CD14-positive monocyte (primary cell): ENCODE results near the gene DAZAP1. TPM values are rescaled to one million over a fixed set of nuclear protein-coding genes. Genes with fewer than 3 reads are reported as not detected.

ENCODE experiments used
- DNase-seq, 3 donors: peaks; one replicate each; pipeline ENCODE4 v3.0.0-alpha.2; 2011 to 2022
- H2AFZ ChIP-seq: 2 replicates; pipeline ENCODE4 v1.6.0; 2012; ENCODE audit warnings: mild to moderate bottlenecking, low read depth, low read length, inconsistent platforms; ENCODE audit not compliant: insufficient read depth, poor library complexity, severe bottlenecking
- H3K27ac ChIP-seq, 2 donors: 1 replicate in 1 of 2; 2 replicates in 1 of 2; pipeline ENCODE4 v1.5.1; 2012 to 2013; ENCODE audit warnings: low read length in 2 of 2, control low read depth in 1 of 2, inconsistent platforms in 1 of 2, low read depth in 1 of 2, mild to moderate bottlenecking in 1 of 2
- H3K27me3 ChIP-seq, 2 donors: one replicate each; pipeline versions ENCODE4 v1.6.0 to v1.6.1; 2011 to 2013; ENCODE audit warnings: low read length in 2 of 2; ENCODE audit not compliant: control insufficient read depth in 2 of 2, insufficient read depth in 2 of 2
- H3K36me3 ChIP-seq, 2 donors: replicated peaks in 1 of 2; 1 replicate in 1 of 2; 2 replicates in 1 of 2; pipeline versions ENCODE4 v1.5.1 to v1.6.1; 2012 to 2013; ENCODE audit warnings: low read length in 2 of 2, control low read depth in 1 of 2, inconsistent platforms in 1 of 2, mild to moderate bottlenecking in 1 of 2; ENCODE audit not compliant: insufficient read depth in 2 of 2, control insufficient read depth in 1 of 2
- H3K4me1 ChIP-seq, 2 donors: 1 replicate in 1 of 2; 2 replicates in 1 of 2; pipeline versions ENCODE4 v1.5.1 to v1.6.1; 2012 to 2013; ENCODE audit warnings: low read length in 2 of 2, control low read depth in 1 of 2, inconsistent platforms in 1 of 2, mild to moderate bottlenecking in 1 of 2, moderate library complexity in 1 of 2; ENCODE audit not compliant: insufficient read depth in 2 of 2, control insufficient read depth in 1 of 2
- H3K4me2 ChIP-seq: replicated peaks from 2 replicates; pipeline ENCODE3; 2012; ENCODE audit warnings: low read length, moderate library complexity, mild to moderate bottlenecking; ENCODE audit not compliant: poor library complexity, severe bottlenecking; ENCODE audit errors: extremely low read depth
- H3K4me3 ChIP-seq, 3 experiments: fragments of 200-600 bp in 1 of 3; sonication (generic) in 1 of 3; replicated peaks in 1 of 3; 1 replicate in 2 of 3; 2 replicates in 1 of 3; pipeline ENCODE4 v1.5.1; 2011 to 2013; ENCODE audit warnings: low read length in 3 of 3, mild to moderate bottlenecking in 3 of 3, control low read depth in 2 of 3, low read depth in 2 of 3, inconsistent platforms in 1 of 3, moderate library complexity in 1 of 3
- H3K79me2 ChIP-seq: 2 replicates; pipeline ENCODE4 v1.6.0; 2012; ENCODE audit warnings: mild to moderate bottlenecking, control low read depth, inconsistent platforms, low read length, moderate library complexity; ENCODE audit not compliant: insufficient read depth
- H3K9ac ChIP-seq: 2 replicates; pipeline ENCODE4 v1.6.0; 2017; ENCODE audit warnings: low read length, mild to moderate bottlenecking; ENCODE audit not compliant: insufficient read depth, poor library complexity, severe bottlenecking
- H3K9me3 ChIP-seq, 2 donors: replicated peaks in 1 of 2; 1 replicate in 1 of 2; 2 replicates in 1 of 2; pipeline versions ENCODE4 v1.5.1 to v1.6.1; 2012 to 2013; ENCODE audit warnings: low read length in 2 of 2, control low read depth in 1 of 2; ENCODE audit not compliant: control insufficient read depth in 1 of 2, insufficient read depth in 1 of 2
- H4K20me1 ChIP-seq: 2 replicates; pipeline ENCODE4 v1.6.0; 2012; ENCODE audit warnings: mild to moderate bottlenecking, low read length, control low read depth, moderate library complexity; ENCODE audit not compliant: insufficient read depth
- H3K27ac Mint-ChIP-seq, 7 donors: one replicate each; pipeline ENCODE4 v1.8.0; 2020; ENCODE audit warnings: mild to moderate bottlenecking in 7 of 7, mixed read lengths in 7 of 7, moderate library complexity in 6 of 7, inconsistent platforms in 2 of 7
- H3K27me3 Mint-ChIP-seq, 3 donors: one replicate each; pipeline ENCODE4 v1.8.0; 2021 to 2022; ENCODE audit warnings: low read depth in 3 of 3, mild to moderate bottlenecking in 3 of 3, mixed read lengths in 3 of 3, moderate library complexity in 3 of 3, inconsistent platforms in 1 of 3
- H3K36me3 Mint-ChIP-seq, 2 donors: one replicate each; pipeline ENCODE4 v1.8.0; 2020; ENCODE audit warnings: mixed read lengths in 2 of 2, inconsistent platforms in 1 of 2, mild to moderate bottlenecking in 1 of 2
- H3K4me1 Mint-ChIP-seq: one replicate; pipeline ENCODE4 v1.8.0; 2020; ENCODE audit warnings: mild to moderate bottlenecking, mixed read lengths
- H3K4me3 Mint-ChIP-seq, 2 donors: one replicate each; pipeline ENCODE4 v1.8.0; 2020; ENCODE audit warnings: mild to moderate bottlenecking in 2 of 2, mixed read lengths in 2 of 2, moderate library complexity in 1 of 2
- H3K9me3 Mint-ChIP-seq, 7 donors: one replicate each; pipeline ENCODE4 v1.8.0; 2020 to 2022; ENCODE audit warnings: mixed read lengths in 7 of 7, mild to moderate bottlenecking in 6 of 7, moderate library complexity in 6 of 7, inconsistent platforms in 2 of 7
- WGBS: methylation state at CpG from one replicate; pipeline ENCODE4 v1.1.5; 2013; ENCODE audit warnings: missing lambda C conversion rate; ENCODE audit not compliant: insufficient coverage; 5-methylcytosine and 5-hydroxymethylcytosine counted together
- intact Hi-C, 2 donors: fragments of 100-400 bp; cut with micrococcal nuclease; formaldehyde crosslinking; loops; one replicate each; pipeline versions ENCODE4 v1.15.0 to v1.15.1; 2023
- polyA plus RNA-seq, 3 donors: library from polyadenylated mRNA; depleted of rRNA in 1 of 3; unstranded in 2 of 3; stranded (reverse) in 1 of 3; fragments of 300-500 nt in 2 of 3; fragments of >200 nt in 1 of 3; fragmentation: Illumina TruSeq in 2 of 3; gene quantifications; 1 replicate in 2 of 3; 2 replicates in 1 of 3; pipeline ENCODE4 v1.2.3, GENCODE V29; 2012 to 2021
- TF ChIP-seq, protein P1 (sequence below): fragments of 200-600 bp; IDR thresholded peaks from one replicate; pipeline ENCODE4 v1.8.0; 2022; ENCODE audit warnings: antibody characterized with exemption, mild to moderate bottlenecking

DAZAP1 gene
- polyA plus RNA-seq, 3 donors, result 3.3 to 57.1 (median 4.2) TPM

DNA sequence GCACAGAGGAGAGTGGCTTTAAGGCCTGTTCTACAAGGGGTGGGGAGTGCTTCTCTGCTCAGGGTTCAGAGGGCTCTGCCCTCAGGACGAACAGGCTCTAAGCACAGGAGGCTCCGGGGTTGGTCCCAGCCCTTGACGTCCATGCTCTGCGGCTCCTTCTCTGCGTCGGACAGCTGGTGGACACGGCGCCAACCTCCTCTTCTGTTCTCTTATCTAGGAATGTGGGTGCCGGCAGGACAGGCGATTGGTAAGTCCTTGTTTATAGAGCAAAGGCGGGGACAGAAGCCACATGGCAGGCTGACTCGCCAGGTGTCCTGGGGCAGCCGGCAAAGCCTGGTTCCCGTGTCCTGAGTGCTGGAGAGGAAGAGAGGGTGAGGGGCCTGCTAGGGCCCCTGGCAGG, 22.4 kb downstream of the DAZAP1 start:
- Histone ChIP-seq H3K27ac (no peak overlapping the region), H3K9ac (no peak overlapping the region), H3K27me3 (no peaks in the 10 kb centered on the region), H2AFZ (no peak overlapping the region), H3K36me3 (peaks cover 84 to 97% of the 10 kb centered on the region in 2 donors), H3K4me2 (no peak overlapping the region), H3K4me3 (no peak overlapping the region), H3K79me2 (peaks cover 19% of the 10 kb centered on the region), H3K4me1 (no peaks in the 10 kb centered on the region), H3K9me3 (no peaks in the 10 kb centered on the region), H4K20me1 (peaks cover 88% of the 10 kb centered on the region)
- H3K9me3 Mint-ChIP-seq, result no peaks in the 10 kb centered on the region
- H3K36me3 Mint-ChIP-seq, result peaks cover 45 to 78% of the 10 kb centered on the region in 2 donors
- intact Hi-C loops, result no loop called here
- no peak overlapping the region for H3K27ac Mint-ChIP-seq
- H3K4me1 Mint-ChIP-seq, result no peaks in the 10 kb centered on the region
- WGBS, result 98% methylated on average over 11 of the region's 14 CpGs
- TF ChIP-seq, protein P1, sequence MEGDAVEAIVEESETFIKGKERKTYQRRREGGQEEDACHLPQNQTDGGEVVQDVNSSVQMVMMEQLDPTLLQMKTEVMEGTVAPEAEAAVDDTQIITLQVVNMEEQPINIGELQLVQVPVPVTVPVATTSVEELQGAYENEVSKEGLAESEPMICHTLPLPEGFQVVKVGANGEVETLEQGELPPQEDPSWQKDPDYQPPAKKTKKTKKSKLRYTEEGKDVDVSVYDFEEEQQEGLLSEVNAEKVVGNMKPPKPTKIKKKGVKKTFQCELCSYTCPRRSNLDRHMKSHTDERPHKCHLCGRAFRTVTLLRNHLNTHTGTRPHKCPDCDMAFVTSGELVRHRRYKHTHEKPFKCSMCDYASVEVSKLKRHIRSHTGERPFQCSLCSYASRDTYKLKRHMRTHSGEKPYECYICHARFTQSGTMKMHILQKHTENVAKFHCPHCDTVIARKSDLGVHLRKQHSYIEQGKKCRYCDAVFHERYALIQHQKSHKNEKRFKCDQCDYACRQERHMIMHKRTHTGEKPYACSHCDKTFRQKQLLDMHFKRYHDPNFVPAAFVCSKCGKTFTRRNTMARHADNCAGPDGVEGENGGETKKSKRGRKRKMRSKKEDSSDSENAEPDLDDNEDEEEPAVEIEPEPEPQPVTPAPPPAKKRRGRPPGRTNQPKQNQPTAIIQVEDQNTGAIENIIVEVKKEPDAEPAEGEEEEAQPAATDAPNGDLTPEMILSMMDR, result no peak
- no peak overlapping the region for H3K4me3 Mint-ChIP-seq
- no peaks in the 10 kb centered on the region for H3K27me3 Mint-ChIP-seq
- DNase-seq, result no peak

DNA sequence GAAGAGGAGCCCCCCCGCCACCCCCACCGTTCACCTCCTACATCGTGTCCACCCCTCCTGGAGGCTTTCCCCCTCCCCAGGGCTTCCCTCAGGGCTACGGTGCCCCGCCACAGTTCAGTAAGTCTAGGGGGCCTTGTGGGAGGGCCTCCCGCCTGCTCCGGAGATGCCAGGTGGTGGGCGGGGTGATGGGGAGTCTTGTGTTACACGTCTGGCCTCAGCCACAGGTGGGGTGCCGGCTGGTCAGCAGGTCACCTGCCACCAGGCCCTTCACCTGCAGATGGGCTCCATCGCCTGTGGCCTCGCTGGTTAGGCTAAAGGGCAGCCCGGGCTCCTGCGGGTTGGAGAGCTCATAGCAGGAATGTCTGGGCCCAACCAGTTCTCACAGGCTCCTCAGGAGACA, 22.9 kb downstream of the DAZAP1 start:
- intact Hi-C loops, result no loop called here
- Mint-ChIP-seq H3K9me3 (no peaks in the 10 kb centered on the region), H3K27me3 (no peaks in the 10 kb centered on the region), H3K27ac (peak overlapping the region in 1 of 7 donors; percentile 25), H3K4me3 (no peak overlapping the region), H3K4me1 (peaks cover under 1% of the 10 kb centered on the region), H3K36me3 (peaks cover 42 to 78% of the 10 kb centered on the region in 2 donors)
- no peaks in the 10 kb centered on the region for H3K4me1 ChIP-seq
- no peak overlapping the region for H2AFZ ChIP-seq
- no peaks in the 10 kb centered on the region for H3K27me3 ChIP-seq
- H4K20me1 ChIP-seq, result peaks cover 85% of the 10 kb centered on the region
- H3K79me2 ChIP-seq, result peaks cover 16% of the 10 kb centered on the region
- H3K4me3 ChIP-seq, result no peak overlapping the region
- 97% methylated on average over 5 of the region's 14 CpGs for WGBS
- TF ChIP-seq, protein P1, result no peak
- no peaks in the 10 kb centered on the region for H3K9me3 ChIP-seq
- DNase-seq, result no peak
- H3K27ac ChIP-seq, result no peak overlapping the region
- H3K9ac ChIP-seq, result no peak overlapping the region
- H3K36me3 ChIP-seq, result peaks cover 81 to 94% of the 10 kb centered on the region in 2 donors
- no peak overlapping the region for H3K4me2 ChIP-seq
